ENCODE measurements around the gene NLRP1.

DNA sequence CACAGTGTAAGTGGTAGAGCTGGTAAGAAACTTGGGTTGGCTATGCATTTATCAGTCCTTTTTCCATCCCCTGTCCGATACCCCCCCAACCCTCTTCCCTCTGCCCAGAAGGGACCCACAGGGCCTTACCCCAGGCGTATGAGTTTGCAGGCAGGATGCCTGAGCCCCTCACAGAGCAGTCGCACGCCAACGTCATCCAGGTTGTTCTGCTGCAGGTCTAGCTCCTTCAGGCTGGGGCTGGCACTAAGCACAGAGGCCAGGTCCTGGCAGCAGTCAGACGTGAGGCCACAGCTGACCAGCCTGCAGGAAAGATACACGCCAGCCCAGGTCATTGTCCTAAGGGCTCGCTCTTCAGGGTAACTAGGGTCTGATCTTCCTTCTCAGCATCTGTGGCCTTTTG lies 45.0 kb downstream of the NLRP1 start:
- TF ChIP-seq CTCF (CRISPR knock-in tag; IDR thresholded peaks at IDR 0.05) (no peak), ZNF747 (CRISPR knock-in tag; IDR thresholded peaks at IDR 0.05; ENCODE audit: borderline replicate concordance) (no peak), POLR2A (IDR thresholded peaks at IDR 0.05; ENCODE audit: insufficient read depth in 1 of 2, low read depth in 2 of 2, low read length in 2 of 2) (no peak), ZMYM4 (CRISPR knock-in tag; IDR thresholded peaks at IDR 0.05) (no peak)
- TF ChIP-seq, protein P1, sequence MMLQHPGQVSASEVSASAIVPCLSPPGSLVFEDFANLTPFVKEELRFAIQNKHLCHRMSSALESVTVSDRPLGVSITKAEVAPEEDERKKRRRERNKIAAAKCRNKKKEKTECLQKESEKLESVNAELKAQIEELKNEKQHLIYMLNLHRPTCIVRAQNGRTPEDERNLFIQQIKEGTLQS (CRISPR knock-in tag; IDR thresholded peaks at IDR 0.05): no peak

Data from HepG2 (cell line).